SK-N-SH treated with all-trans-retinoic acid at 6 μM for 48 hours (cell line): ENCODE data around the gene OSBPL1A.
A peak's percentile ranks its signal among the peaks of the same experiment; 100 is the strongest.

Source experiments
- ATAC-seq: fragments of 200-7000 bp; cut with Tn5 transposase; 3 replicates; pipeline ENCODE4 v1.9.1; 2020; ENCODE audit warnings: mild to moderate bottlenecking, moderate library complexity
- BACH2 ChIP-seq: fragments of 250-450 bp; sonication (Bioruptor Pico); IDR thresholded peaks from 2 replicates; pipeline ENCODE4 v1.9.0; 2021; ENCODE audit warnings: mild to moderate bottlenecking, borderline replicate concordance
- CSDC2 ChIP-seq: fragments of 250-450 bp; sonication (Bioruptor Pico); IDR thresholded peaks from 2 replicates; pipeline ENCODE4 v1.5.0; 2020; ENCODE audit warnings: mild to moderate bottlenecking, moderate library complexity
- ESRRG ChIP-seq: fragments of 250-450 bp; sonication (Bioruptor Pico); IDR thresholded peaks from 2 replicates; pipeline ENCODE4 v1.6.1; 2021; ENCODE audit warnings: mild to moderate bottlenecking
- GLIS3 ChIP-seq: fragments of 250-450 bp; sonication (Bioruptor Pico); IDR thresholded peaks from 2 replicates; pipeline ENCODE4 v1.5.0; 2020; ENCODE audit warnings: mild to moderate bottlenecking, moderate library complexity
- ISL1 ChIP-seq: fragments of 250-450 bp; sonication (Bioruptor Pico); IDR thresholded peaks from 2 replicates; pipeline ENCODE4 v2.1.2; 2022; ENCODE audit warnings: mild to moderate bottlenecking, moderate library complexity
- OSR1 ChIP-seq: fragments of 250-450 bp; sonication (Bioruptor Pico); IDR thresholded peaks from 2 replicates; pipeline ENCODE4 v1.8.0; 2022; ENCODE audit warnings: moderate library complexity, mild to moderate bottlenecking, inconsistent platforms
- PPARA ChIP-seq: fragments of 250-450 bp; sonication (Bioruptor Pico); IDR thresholded peaks from 2 replicates; pipeline ENCODE4 v1.5.0; 2020; ENCODE audit warnings: mild to moderate bottlenecking, borderline replicate concordance
- RARB ChIP-seq: fragments of 250-450 bp; sonication (Bioruptor Pico); IDR thresholded peaks from 2 replicates; pipeline ENCODE4 v1.8.0; 2021; ENCODE audit warnings: mild to moderate bottlenecking, moderate library complexity
- SNAI2 ChIP-seq: fragments of 250-450 bp; sonication (Bioruptor Pico); IDR thresholded peaks from 2 replicates; pipeline ENCODE4 v1.5.0; 2020; ENCODE audit warnings: mild to moderate bottlenecking, moderate library complexity
- TOX ChIP-seq: fragments of 250-450 bp; sonication (Bioruptor Pico); IDR thresholded peaks from 2 replicates; pipeline ENCODE4 v1.8.0; 2021; ENCODE audit warnings: mild to moderate bottlenecking, moderate library complexity, borderline replicate concordance
- ZC3H10 ChIP-seq: fragments of 250-450 bp; sonication (Bioruptor Pico); IDR thresholded peaks from 2 replicates; pipeline ENCODE4 v1.5.1; 2021; ENCODE audit warnings: mild to moderate bottlenecking, moderate library complexity
- ZFP3 ChIP-seq: fragments of 250-450 bp; sonication (Bioruptor Pico); IDR thresholded peaks from 2 replicates; pipeline ENCODE4 v1.5.0; 2020; ENCODE audit warnings: mild to moderate bottlenecking, moderate library complexity
- ZFP30 ChIP-seq: fragments of 450-650 bp; formaldehyde crosslinking; IDR thresholded peaks from 2 replicates; pipeline ENCODE4 v1.5.0; 2022; ENCODE audit warnings: mild to moderate bottlenecking, moderate library complexity
- ZNF565 ChIP-seq: fragments of 450-650 bp; formaldehyde crosslinking; conservative IDR thresholded peaks from 2 replicates; pipeline ENCODE4 v1.5.0; 2020; ENCODE audit warnings: low read depth, mild to moderate bottlenecking, moderate library complexity
- ZNF70 ChIP-seq: fragments of 450-650 bp; formaldehyde crosslinking; IDR thresholded peaks from 2 replicates; pipeline ENCODE4 v1.5.0; 2020; ENCODE audit warnings: mild to moderate bottlenecking, moderate library complexity
- ZNF8 ChIP-seq: fragments of 450-650 bp; formaldehyde crosslinking; IDR thresholded peaks from 2 replicates; pipeline ENCODE4 v1.5.0; 2020; ENCODE audit warnings: mild to moderate bottlenecking, moderate library complexity
- TF ChIP-seq, protein P1 (sequence below): fragments of 250-450 bp; sonication (Bioruptor Pico); IDR thresholded peaks from 2 replicates; pipeline ENCODE4 v1.5.0; 2020; ENCODE audit warnings: mild to moderate bottlenecking, moderate library complexity
- TF ChIP-seq, protein P2 (sequence below): fragments of 250-450 bp; sonication (Bioruptor Pico); IDR thresholded peaks from 2 replicates; pipeline ENCODE4 v1.8.0; 2021; ENCODE audit warnings: low read depth, mild to moderate bottlenecking, moderate library complexity, borderline replicate concordance
- TF ChIP-seq, protein P3 (sequence below): fragments of 250-450 bp; sonication (Bioruptor Pico); IDR thresholded peaks from 2 replicates; pipeline ENCODE4 v1.8.0; 2020; ENCODE audit warnings: mild to moderate bottlenecking, moderate library complexity, borderline replicate concordance

The OSBPL1A gene

DNA sequence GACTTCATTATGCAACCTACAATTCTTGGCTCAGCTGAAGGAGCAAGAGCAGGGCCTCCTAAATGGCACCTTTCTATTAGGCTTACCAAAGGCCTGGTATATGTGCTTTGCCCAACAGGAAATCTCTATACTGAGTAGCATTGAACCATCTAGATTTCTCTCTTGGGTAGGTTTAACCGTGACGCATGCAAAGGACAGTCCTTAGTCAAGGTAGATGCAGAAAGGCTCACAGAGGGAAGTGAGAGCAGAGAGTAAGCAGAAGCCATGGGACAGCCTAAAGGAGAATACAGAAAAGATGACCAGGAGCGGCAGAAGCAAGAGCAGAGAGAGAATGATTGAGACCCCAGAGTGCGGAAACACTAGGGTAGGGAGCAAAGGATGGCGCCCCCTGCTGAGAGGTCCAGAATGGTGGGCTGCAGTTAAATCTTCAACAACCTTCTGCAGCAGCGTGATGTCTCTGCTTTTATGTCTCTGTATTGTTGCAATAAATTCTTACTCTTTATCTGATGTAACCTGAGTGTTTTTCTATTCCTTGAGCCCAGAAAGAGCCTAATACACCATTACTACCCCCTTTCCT lies 4.7 kb upstream of the OSBPL1A start:
- ATAC-seq: no peak
- TF ChIP-seq PPARA (CRISPR knock-in tag): no peak
- TF ChIP-seq ZC3H10: no peak
- TF ChIP-seq CSDC2: no peak
- TF ChIP-seq GLIS3 (CRISPR knock-in tag): no peak
- no peak for TF ChIP-seq ESRRG (CRISPR knock-in tag)
- no peak for TF ChIP-seq RARB (CRISPR knock-in tag)
- TF ChIP-seq, all 23 proteins: peak for 0

DNA sequence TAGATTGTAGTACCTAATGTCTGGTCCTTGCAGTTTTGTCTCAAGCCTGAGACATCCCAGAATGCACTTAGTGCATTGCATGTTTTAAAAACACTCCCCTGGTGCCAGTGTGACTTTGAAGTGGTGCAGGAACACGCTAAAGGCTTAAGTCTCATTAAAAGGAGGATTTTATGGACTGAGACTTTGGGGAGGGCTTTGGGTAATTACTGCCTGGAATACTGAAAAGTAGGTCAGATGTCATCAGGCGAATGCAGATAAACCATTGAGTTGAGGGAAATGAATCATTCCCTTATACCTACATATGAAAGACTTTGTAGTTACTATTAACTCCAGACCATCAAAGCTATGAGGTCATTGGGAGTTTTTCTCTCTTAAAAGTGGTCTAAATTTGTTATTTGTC lies 3.0 kb upstream of the OSBPL1A start:
- TF ChIP-seq PPARA (CRISPR knock-in tag) (no peak), ZFP3 (CRISPR knock-in tag) (no peak), RARB (CRISPR knock-in tag) (no peak), ZNF70 (CRISPR knock-in tag) (no peak), ZNF8 (no peak), OSR1 (no peak), TOX (CRISPR knock-in tag) (no peak), ZFP30 (CRISPR knock-in tag) (no peak)
- TF ChIP-seq, all 23 proteins: peak for 0

DNA sequence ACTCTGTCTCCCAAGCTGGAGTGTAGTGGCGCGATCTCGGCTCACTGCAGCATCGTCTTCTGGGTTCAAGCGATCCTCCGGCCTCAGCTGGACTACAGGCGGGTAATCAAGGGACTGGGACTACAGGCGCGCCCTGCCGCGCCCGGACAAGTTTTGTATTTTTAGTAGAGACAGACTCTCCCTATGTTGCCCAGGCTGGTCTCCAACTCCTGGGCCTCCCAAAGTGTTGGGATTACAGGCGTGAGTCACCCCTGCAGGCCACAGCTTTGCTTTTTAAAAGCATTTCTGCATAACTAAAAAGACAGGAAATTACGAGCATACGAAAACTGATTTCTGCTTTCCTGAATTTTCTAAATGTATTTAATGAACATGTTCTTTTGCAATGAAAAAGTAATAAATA lies 916 bp upstream of the OSBPL1A start:
- no peak for TF ChIP-seq RARB (CRISPR knock-in tag)
- TF ChIP-seq GLIS3 (CRISPR knock-in tag): no peak
- no peak for TF ChIP-seq OSR1
- TF ChIP-seq, all 23 proteins: peak for 0
- ATAC-seq: no peak

More for the DNA sequence above, 3.0 kb upstream of the OSBPL1A start:
- no peak for ATAC-seq

DNA sequence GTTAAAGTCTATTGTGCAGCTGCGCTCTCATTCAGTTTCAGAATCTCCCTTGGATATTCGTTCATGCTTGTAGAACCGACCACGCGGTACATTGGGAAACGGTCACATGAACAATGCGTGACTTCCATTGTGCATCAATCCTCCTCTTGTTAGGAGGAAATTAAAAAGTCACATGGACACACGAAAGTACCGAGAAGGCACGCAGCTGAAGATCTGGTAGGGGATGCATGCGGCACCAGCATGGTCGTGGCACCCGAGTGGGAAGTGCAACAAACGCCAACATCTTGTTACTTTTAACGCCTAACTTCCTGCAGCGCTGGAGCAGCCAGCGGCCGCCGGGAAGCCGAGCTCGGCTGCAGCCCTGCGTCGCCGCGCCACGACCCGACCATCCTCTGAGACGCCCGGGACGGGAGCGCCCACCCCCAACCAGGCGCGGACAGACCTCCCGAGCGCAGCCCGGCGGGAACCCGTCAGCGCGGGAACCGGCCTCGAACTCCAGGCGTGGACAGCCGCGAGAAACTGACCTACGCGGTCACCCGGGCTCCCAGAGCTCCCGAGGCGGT lies 412 bp downstream of the OSBPL1A start:
- ATAC-seq: peak; percentile 72

DNA sequence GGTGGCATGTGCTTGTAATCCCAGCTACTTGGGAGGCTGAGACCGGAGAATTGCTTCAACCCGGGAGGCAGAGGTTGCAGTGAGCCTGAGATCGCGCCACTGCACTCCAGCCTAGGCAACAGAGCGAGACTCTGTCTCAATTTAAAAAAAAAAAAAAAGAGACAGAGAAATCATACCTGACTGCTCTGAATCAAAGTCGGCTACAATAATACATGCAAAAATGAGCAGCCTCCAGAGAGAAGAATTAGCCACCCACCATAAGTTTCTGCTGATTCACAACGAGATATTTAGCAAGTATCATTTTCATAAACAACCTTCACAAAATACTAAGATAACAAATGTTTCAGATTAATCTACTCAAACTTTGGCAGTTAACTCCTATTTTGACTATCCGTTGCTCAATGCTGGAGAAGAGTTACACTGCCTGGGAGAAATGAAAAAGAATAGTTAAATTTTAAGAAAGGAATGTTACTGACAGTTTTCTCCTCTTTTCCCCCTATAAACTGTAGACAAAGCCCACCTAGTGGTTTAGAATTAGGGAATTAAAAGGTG lies 1.5 kb downstream of the OSBPL1A start:
- TF ChIP-seq ZFP30 (CRISPR knock-in tag) (no peak), ZNF565 (no peak), SNAI2 (CRISPR knock-in tag) (no peak)
- TF ChIP-seq, all 23 proteins: peak for 0
- no peak for ATAC-seq

More for the DNA sequence above, 412 bp downstream of the OSBPL1A start:
- no peak for TF ChIP-seq ISL1 (CRISPR knock-in tag)
- TF ChIP-seq, protein P1, sequence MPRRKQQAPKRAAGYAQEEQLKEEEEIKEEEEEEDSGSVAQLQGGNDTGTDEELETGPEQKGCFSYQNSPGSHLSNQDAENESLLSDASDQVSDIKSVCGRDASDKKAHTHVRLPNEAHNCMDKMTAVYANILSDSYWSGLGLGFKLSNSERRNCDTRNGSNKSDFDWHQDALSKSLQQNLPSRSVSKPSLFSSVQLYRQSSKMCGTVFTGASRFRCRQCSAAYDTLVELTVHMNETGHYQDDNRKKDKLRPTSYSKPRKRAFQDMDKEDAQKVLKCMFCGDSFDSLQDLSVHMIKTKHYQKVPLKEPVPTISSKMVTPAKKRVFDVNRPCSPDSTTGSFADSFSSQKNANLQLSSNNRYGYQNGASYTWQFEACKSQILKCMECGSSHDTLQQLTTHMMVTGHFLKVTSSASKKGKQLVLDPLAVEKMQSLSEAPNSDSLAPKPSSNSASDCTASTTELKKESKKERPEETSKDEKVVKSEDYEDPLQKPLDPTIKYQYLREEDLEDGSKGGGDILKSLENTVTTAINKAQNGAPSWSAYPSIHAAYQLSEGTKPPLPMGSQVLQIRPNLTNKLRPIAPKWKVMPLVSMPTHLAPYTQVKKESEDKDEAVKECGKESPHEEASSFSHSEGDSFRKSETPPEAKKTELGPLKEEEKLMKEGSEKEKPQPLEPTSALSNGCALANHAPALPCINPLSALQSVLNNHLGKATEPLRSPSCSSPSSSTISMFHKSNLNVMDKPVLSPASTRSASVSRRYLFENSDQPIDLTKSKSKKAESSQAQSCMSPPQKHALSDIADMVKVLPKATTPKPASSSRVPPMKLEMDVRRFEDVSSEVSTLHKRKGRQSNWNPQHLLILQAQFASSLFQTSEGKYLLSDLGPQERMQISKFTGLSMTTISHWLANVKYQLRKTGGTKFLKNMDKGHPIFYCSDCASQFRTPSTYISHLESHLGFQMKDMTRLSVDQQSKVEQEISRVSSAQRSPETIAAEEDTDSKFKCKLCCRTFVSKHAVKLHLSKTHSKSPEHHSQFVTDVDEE (CRISPR knock-in tag): 0 out of 2 replicates have a peak, but pooled peaks have one; percentile 55
- TF ChIP-seq ZFP30 (CRISPR knock-in tag): no peak
- 0 out of 2 replicates have a peak, but pooled peaks have one; percentile 47 for TF ChIP-seq GLIS3 (CRISPR knock-in tag)

DNA sequence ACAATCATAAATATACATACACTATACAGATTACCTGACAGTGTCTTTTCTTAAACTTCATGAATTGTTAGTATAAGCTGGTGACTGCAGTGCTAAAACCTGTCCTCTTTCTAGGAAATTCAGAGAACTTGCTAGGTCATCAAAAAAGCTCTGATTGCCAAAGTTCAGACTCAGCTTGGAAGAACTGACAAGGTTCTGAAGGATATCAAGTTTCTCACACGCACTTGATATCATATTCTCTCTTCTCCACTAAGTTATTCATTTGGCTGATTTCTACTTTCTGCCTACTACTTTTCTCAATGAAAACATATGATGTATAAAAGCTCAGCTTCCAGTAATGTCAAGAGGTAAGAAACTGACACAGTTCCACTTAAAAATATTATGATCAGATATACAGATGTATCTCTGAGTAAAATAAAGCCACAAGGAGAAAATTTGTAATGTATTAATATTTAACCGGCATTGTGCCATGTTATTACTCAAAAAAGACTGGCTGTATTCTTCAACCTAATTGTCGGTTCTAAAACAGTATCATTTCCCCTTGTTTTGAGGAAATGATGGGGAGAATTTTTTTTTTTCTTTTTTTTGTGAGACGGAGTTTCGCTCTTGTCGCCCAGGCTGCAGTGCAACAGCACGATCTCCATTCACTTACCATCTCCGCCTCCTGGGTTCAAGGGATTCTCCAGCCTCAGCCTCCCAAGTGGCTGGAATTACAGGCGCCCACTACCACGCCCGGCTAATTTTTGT lies 2.4 kb downstream of the OSBPL1A start:
- ATAC-seq: no peak
- no peak for TF ChIP-seq RARB (CRISPR knock-in tag)
- TF ChIP-seq, protein P2, sequence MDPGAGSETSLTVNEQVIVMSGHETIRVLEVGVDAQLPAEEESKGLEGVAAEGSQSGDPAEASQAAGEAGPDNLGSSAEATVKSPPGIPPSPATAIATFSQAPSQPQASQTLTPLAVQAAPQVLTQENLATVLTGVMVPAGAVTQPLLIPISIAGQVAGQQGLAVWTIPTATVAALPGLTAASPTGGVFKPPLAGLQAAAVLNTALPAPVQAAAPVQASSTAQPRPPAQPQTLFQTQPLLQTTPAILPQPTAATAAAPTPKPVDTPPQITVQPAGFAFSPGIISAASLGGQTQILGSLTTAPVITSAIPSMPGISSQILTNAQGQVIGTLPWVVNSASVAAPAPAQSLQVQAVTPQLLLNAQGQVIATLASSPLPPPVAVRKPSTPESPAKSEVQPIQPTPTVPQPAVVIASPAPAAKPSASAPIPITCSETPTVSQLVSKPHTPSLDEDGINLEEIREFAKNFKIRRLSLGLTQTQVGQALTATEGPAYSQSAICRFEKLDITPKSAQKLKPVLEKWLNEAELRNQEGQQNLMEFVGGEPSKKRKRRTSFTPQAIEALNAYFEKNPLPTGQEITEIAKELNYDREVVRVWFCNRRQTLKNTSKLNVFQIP (CRISPR knock-in tag): no peak
- no peak for TF ChIP-seq ZFP3 (CRISPR knock-in tag)
- TF ChIP-seq, protein P1 (CRISPR knock-in tag): no peak
- TF ChIP-seq SNAI2 (CRISPR knock-in tag): no peak
- TF ChIP-seq ESRRG (CRISPR knock-in tag): no peak
- TF ChIP-seq ZNF8: no peak
- TF ChIP-seq CSDC2: no peak
- TF ChIP-seq, protein P3, sequence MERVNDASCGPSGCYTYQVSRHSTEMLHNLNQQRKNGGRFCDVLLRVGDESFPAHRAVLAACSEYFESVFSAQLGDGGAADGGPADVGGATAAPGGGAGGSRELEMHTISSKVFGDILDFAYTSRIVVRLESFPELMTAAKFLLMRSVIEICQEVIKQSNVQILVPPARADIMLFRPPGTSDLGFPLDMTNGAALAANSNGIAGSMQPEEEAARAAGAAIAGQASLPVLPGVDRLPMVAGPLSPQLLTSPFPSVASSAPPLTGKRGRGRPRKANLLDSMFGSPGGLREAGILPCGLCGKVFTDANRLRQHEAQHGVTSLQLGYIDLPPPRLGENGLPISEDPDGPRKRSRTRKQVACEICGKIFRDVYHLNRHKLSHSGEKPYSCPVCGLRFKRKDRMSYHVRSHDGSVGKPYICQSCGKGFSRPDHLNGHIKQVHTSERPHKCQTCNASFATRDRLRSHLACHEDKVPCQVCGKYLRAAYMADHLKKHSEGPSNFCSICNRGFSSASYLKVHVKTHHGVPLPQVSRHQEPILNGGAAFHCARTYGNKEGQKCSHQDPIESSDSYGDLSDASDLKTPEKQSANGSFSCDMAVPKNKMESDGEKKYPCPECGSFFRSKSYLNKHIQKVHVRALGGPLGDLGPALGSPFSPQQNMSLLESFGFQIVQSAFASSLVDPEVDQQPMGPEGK (CRISPR knock-in tag): no peak
- no peak for TF ChIP-seq ZNF70 (CRISPR knock-in tag)
- TF ChIP-seq GLIS3 (CRISPR knock-in tag): no peak
- no peak for TF ChIP-seq ZC3H10
- no peak for TF ChIP-seq TOX (CRISPR knock-in tag)
- TF ChIP-seq BACH2 (CRISPR knock-in tag): no peak
- TF ChIP-seq, all 23 proteins: peak for 0
